GM12878 (cell line): ENCODE measurements around the gene SLC35F2. TPM values are rescaled to one million over a fixed set of nuclear protein-coding genes. Genes with fewer than 3 reads are reported as not detected.
A peak's percentile ranks its signal among the peaks of the same experiment; 100 is the strongest.

Source experiments
- ATAC-seq: fragments of 200-7000 bp; cut with Tn5 transposase; 3 replicates; pipeline ENCODE4 v1.9.1; 2020; ENCODE audit warnings: mild to moderate bottlenecking, moderate library complexity
- BruUV-seq: library from RNA; stranded (reverse); fragments of 400-500 nt; replicated peaks from 2 replicates; lab custom pipeline; 2021; lab: Mats Ljungman, UMichigan
- CTCF ChIA-PET: fragments of 300-600 bp; sonication (Branson Sonifier 250); formaldehyde crosslinking; extraction: SDS; loops from one replicate; lab custom pipeline; 2021; ENCODE audit warnings: inconsistent platforms; lab: Yijun Ruan, JAX
- POLR2A ChIA-PET: fragments of 350-600 bp; formaldehyde crosslinking; extraction: SDS; loops from one replicate; lab custom pipeline; 2021; ENCODE audit warnings: inconsistent platforms; lab: Charles Lee
- RAD21 ChIA-PET: fragments of 300-600 bp; sonication (Branson Sonifier 250); formaldehyde crosslinking; loops from one replicate; lab custom pipeline; 2023; ENCODE audit warnings: antibody characterized with exemption; ENCODE audit not compliant: unreplicated experiment; lab: Charles Lee
- SMC1A ChIA-PET: fragments of 300-600 bp; sonication (Branson Sonifier 250); formaldehyde crosslinking; loops from one replicate; lab custom pipeline; 2023; ENCODE audit not compliant: unreplicated experiment, uncharacterized antibody; lab: Charles Lee
- DNase-seq: peaks from one replicate; pipeline ENCODE4 v3.0.0-alpha.2; 2011; ENCODE audit warnings: low read depth, low spot score
- FAIRE-seq: peaks from 3 replicates; lab custom pipeline; 2011; peaks lifted over from hg19 to GRCh38; lab: Jason Lieb, UNC
- H2AFZ ChIP-seq: 2 replicates; pipeline ENCODE4 v1.6.0; 2011; ENCODE audit warnings: low read depth, low read length, control low read depth; ENCODE audit not compliant: control insufficient read depth
- H3K27ac ChIP-seq: 2 replicates; pipeline ENCODE4 v1.5.1; 2011; ENCODE audit warnings: control low read depth; ENCODE audit not compliant: control insufficient read depth, insufficient read depth
- H3K27me3 ChIP-seq, 2 experiments: replicated peaks in 1 of 2; 2 replicates each; pipeline versions ENCODE4 v1.6.0 to v1.6.1; 2011; ENCODE audit warnings: low read length in 1 of 2; ENCODE audit not compliant: control insufficient read depth in 2 of 2, insufficient read depth in 2 of 2
- H3K36me3 ChIP-seq, 2 experiments: 2 replicates each; pipeline ENCODE4 v1.5.1; 2011; ENCODE audit warnings: low read length in 1 of 2; ENCODE audit not compliant: control insufficient read depth in 2 of 2, insufficient read depth in 2 of 2
- H3K4me1 ChIP-seq: 2 replicates; pipeline ENCODE4 v1.6.1; 2011; ENCODE audit warnings: mild to moderate bottlenecking, low read length, moderate library complexity, mixed read lengths; ENCODE audit not compliant: control insufficient read depth, insufficient read depth
- H3K4me2 ChIP-seq: 2 replicates; pipeline ENCODE4 v1.6.0; 2011; ENCODE audit warnings: control low read depth; ENCODE audit not compliant: control insufficient read depth, insufficient read depth
- H3K4me3 ChIP-seq: fragments of 200-600 bp; sonication (generic); 2 replicates; pipeline ENCODE4 v1.5.1; 2016
- H3K79me2 ChIP-seq: 2 replicates; pipeline ENCODE4 v1.6.0; 2011; ENCODE audit warnings: low read length; ENCODE audit not compliant: control insufficient read depth, insufficient read depth
- H3K9ac ChIP-seq: 2 replicates; pipeline ENCODE4 v1.8.0; 2011; ENCODE audit warnings: low read length, control low read depth, mixed read lengths; ENCODE audit not compliant: control insufficient read depth, insufficient read depth
- H3K9me3 ChIP-seq: replicated peaks from 3 replicates; pipeline ENCODE4 v1.5.1; 2011; ENCODE audit warnings: mild to moderate bottlenecking, low read length; ENCODE audit not compliant: control insufficient read depth, insufficient read depth
- H4K20me1 ChIP-seq: 2 replicates; pipeline ENCODE4 v1.6.0; 2011; ENCODE audit not compliant: control insufficient read depth, insufficient read depth
- BCL11A ChIP-seq: IDR thresholded peaks from 2 replicates; pipeline ENCODE4 v1.6.1; 2011; ENCODE audit warnings: low read depth, low read length
- ESRRA ChIP-seq: IDR thresholded peaks from 2 replicates; pipeline ENCODE4 v1.6.1; 2012; ENCODE audit warnings: mild to moderate bottlenecking, low read length, improper control_type of control experiment
- PML ChIP-seq: IDR thresholded peaks from 2 replicates; pipeline ENCODE4 v1.6.1; 2012; ENCODE audit warnings: low read length, inconsistent platforms
- RAD21 ChIP-seq: IDR thresholded peaks from 2 replicates; pipeline ENCODE4 v1.6.1; 2011; ENCODE audit warnings: mild to moderate bottlenecking, low read depth, low read length, moderate library complexity; ENCODE audit not compliant: insufficient read depth
- SMC3 ChIP-seq: IDR thresholded peaks from 2 replicates; pipeline ENCODE4 v1.6.1; 2011; ENCODE audit warnings: low read length, improper control_type of control experiment, borderline replicate concordance
- WGBS: methylation state at CpG from one replicate; pipeline ENCODE4 v1.1.6; 2016; ENCODE audit warnings: low lambda C conversion rate; ENCODE audit not compliant: insufficient replicate concordance, insufficient coverage; ENCODE audit errors: missing lambda C conversion rate; 5-methylcytosine and 5-hydroxymethylcytosine counted together
- in situ Hi-C: fragments of 300-500 bp; cut with MboI; formaldehyde crosslinking; loops from 9 replicates; pipeline ENCODE4 v1.14.3; 2018; ENCODE audit warnings: mixed read lengths
- intact Hi-C: fragments of 100-400 bp; cut with micrococcal nuclease; formaldehyde crosslinking; loops from one replicate; pipeline ENCODE4 v1.14.2; 2022; ENCODE audit not compliant: unreplicated experiment
- polyA plus RNA-seq, 11 experiments: library from polyadenylated mRNA; depleted of rRNA in 4 of 11; unstranded in 6 of 11; stranded (reverse) in 5 of 11; fragments of >200 nt; fragmentation: Nextera tagmentation in 4 of 11; fragmentation: Illumina TruSeq in 1 of 11; extraction: Ambion mirVana in 4 of 11; extraction: Trizol in 1 of 11; gene quantifications; 1 replicate in 1 of 11; 2 replicates in 10 of 11; pipeline versions ENCODE4 v1.2.1 to v1.2.3, GENCODE V29; 2011 to 2016; ENCODE audit warnings: inconsistent platforms in 2 of 11, missing spikeins in 2 of 11, low read depth in 1 of 11
- total RNA-seq, 4 experiments: library from RNA; depleted of rRNA in 3 of 4; stranded (reverse); fragments of >200 nt in 3 of 4; fragmentation: Illumina TruSeq in 1 of 4; extraction: Trizol in 1 of 4; gene quantifications; 2 replicates each; pipeline versions ENCODE4 v1.2.1 to v1.2.3, GENCODE V29; 2013 to 2021
- TF ChIP-seq, protein P1 (sequence below): IDR thresholded peaks from 2 replicates; pipeline ENCODE4 v1.6.1; 2012; ENCODE audit warnings: improper control_type of control experiment, low read depth, low read length; ENCODE audit not compliant: insufficient replicate concordance
- TF ChIP-seq, protein P2 (sequence below), 3 experiments: IDR thresholded peaks in 2 of 3; conservative IDR thresholded peaks in 1 of 3; 2 replicates each; pipeline ENCODE4 v1.5.1; 2011; ENCODE audit warnings: low read depth in 3 of 3, low read length in 3 of 3, mild to moderate bottlenecking in 3 of 3, control low read depth in 2 of 3, moderate library complexity in 2 of 3, inconsistent platforms in 1 of 3, mixed read lengths in 1 of 3; ENCODE audit not compliant: control insufficient read depth in 2 of 3, insufficient read depth in 1 of 3; ENCODE audit errors: extremely low read depth in 1 of 3

Gene SLC35F2
- total and polyA plus RNA-seq, 10 of the 15 experiments (the other 5 are each of a cell fraction or from before 2014, with no cell fraction given), result 15.2 to 48.8 (median 40.1) TPM

DNA sequence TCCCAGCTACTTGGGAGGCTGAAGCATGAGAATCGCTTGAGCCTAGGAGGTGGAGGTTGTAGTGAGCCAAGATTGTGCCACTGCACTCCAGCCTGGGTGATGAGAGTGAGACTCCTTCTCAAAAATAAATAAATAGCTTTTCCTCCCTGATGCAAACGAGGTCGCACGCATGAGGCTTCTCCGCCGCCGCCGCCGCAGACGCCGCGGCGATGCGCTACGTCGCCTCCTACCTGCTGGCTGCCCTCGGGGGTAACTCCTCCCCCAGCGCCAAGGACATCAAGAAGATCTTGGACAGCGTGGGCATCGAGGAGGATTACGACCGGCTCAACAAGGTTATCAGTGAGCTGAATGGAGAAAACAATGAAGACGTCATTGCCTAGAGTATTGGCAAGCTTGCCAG, 49.6 kb upstream of the SLC35F2 start (continued):
- TF ChIP-seq, protein P1, sequence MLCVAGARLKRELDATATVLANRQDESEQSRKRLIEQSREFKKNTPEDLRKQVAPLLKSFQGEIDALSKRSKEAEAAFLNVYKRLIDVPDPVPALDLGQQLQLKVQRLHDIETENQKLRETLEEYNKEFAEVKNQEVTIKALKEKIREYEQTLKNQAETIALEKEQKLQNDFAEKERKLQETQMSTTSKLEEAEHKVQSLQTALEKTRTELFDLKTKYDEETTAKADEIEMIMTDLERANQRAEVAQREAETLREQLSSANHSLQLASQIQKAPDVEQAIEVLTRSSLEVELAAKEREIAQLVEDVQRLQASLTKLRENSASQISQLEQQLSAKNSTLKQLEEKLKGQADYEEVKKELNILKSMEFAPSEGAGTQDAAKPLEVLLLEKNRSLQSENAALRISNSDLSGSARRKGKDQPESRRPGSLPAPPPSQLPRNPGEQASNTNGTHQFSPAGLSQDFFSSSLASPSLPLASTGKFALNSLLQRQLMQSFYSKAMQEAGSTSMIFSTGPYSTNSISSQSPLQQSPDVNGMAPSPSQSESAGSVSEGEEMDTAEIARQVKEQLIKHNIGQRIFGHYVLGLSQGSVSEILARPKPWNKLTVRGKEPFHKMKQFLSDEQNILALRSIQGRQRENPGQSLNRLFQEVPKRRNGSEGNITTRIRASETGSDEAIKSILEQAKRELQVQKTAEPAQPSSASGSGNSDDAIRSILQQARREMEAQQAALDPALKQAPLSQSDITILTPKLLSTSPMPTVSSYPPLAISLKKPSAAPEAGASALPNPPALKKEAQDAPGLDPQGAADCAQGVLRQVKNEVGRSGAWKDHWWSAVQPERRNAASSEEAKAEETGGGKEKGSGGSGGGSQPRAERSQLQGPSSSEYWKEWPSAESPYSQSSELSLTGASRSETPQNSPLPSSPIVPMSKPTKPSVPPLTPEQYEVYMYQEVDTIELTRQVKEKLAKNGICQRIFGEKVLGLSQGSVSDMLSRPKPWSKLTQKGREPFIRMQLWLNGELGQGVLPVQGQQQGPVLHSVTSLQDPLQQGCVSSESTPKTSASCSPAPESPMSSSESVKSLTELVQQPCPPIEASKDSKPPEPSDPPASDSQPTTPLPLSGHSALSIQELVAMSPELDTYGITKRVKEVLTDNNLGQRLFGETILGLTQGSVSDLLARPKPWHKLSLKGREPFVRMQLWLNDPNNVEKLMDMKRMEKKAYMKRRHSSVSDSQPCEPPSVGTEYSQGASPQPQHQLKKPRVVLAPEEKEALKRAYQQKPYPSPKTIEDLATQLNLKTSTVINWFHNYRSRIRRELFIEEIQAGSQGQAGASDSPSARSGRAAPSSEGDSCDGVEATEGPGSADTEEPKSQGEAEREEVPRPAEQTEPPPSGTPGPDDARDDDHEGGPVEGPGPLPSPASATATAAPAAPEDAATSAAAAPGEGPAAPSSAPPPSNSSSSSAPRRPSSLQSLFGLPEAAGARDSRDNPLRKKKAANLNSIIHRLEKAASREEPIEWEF, result no peak
- TF ChIP-seq PML, result no peak

DNA sequence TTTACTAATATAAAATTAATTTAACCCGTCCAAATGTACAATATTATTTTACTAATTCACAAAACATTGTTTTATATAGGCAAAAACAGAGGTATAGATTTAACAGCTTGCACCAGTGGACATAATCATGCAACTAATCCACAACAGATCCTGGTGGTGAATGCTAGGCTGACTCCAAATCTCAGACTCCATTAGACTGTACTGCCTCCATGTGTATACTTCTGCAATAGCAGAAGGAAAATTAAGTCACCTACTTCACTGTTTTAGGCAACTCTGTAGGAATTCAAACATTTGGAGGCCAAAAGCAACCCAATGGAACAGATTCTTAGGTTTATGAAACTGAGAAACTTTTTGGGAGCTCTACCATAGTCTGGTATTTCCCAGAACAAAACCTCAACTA, 39.7 kb upstream of the SLC35F2 start:
- SMC1A ChIA-PET, result interaction anchor here (0.6 to 1.9 kb wide), 15 partner anchors 8 to 328 kb away, joined by 3 to 10 read pairs (median 4); no protein-coding TSS in a partner anchor
- H3K27me3 ChIP-seq, result no peaks in the 10 kb centered on the region
- in situ Hi-C loops, result loop anchor here (5.0 to 10.0 kb wide), 2 partner anchors 156 to 323 kb away; no protein-coding TSS in a partner anchor
- TF ChIP-seq BCL11A (no peak), SMC3 (peak; percentile 90; the same call in 1 of the 2 replicates), RAD21 (peak; percentile 92), ESRRA (no peak)
- TF ChIP-seq, protein P2, sequence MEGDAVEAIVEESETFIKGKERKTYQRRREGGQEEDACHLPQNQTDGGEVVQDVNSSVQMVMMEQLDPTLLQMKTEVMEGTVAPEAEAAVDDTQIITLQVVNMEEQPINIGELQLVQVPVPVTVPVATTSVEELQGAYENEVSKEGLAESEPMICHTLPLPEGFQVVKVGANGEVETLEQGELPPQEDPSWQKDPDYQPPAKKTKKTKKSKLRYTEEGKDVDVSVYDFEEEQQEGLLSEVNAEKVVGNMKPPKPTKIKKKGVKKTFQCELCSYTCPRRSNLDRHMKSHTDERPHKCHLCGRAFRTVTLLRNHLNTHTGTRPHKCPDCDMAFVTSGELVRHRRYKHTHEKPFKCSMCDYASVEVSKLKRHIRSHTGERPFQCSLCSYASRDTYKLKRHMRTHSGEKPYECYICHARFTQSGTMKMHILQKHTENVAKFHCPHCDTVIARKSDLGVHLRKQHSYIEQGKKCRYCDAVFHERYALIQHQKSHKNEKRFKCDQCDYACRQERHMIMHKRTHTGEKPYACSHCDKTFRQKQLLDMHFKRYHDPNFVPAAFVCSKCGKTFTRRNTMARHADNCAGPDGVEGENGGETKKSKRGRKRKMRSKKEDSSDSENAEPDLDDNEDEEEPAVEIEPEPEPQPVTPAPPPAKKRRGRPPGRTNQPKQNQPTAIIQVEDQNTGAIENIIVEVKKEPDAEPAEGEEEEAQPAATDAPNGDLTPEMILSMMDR (IDR thresholded peaks at IDR 0.05 in 2 of 3, conservative IDR thresholded peaks at IDR 0.05 in 1 of 3; ENCODE audit: control insufficient read depth in 2 of 3, extremely low read depth in 1 of 3, insufficient read depth in 1 of 3, low read depth in 3 of 3, low read length in 3 of 3), result peak; percentile 63 to 82 (median 67); a peak in 5 of 6 replicates
- H3K4me3 ChIP-seq, result no peak overlapping the region
- intact Hi-C loops, result loop anchor here (1.0 to 10.0 kb wide), 3 partner anchors 101 to 333 kb away; partner anchors contain the start of gene ALKBH8
- H2AFZ ChIP-seq, result no peak overlapping the region
- no peaks in the 10 kb centered on the region for H3K79me2 ChIP-seq
- DNase-seq (peak; percentile 24), ATAC-seq (peak; percentile 93), FAIRE-seq (no peak)
- H3K4me1 ChIP-seq, result no peaks in the 10 kb centered on the region; the same call in 1 of the 2 replicates
- no TSS peak for BruUV-seq
- WGBS, result 0% methylated on average over 1 of the region's 1 CpG
- no peak overlapping the region for H3K27ac ChIP-seq
- H3K4me2 ChIP-seq, result no peak overlapping the region
- H3K9me3 ChIP-seq, result no peaks in the 10 kb centered on the region
- POLR2A ChIA-PET, result interaction anchor here (0.7 kb wide), 1 partner anchor 101 kb away, joined by 4 read pairs; no protein-coding TSS in a partner anchor
- H4K20me1 ChIP-seq, result no peaks in the 10 kb centered on the region
- H3K9ac ChIP-seq, result no peak overlapping the region
- RAD21 ChIA-PET, result interaction anchor here (1.1 to 2.0 kb wide), 3 partner anchors 34 to 335 kb away, joined by 3 to 13 read pairs (median 3); no protein-coding TSS in a partner anchor
- CTCF ChIA-PET, result interaction anchor here (0.6 to 3.5 kb wide), 14 partner anchors 22 to 335 kb away, joined by 3 to 56 read pairs (median 4); no protein-coding TSS in a partner anchor
- H3K36me3 ChIP-seq, result no peaks in the 10 kb centered on the region
